HG02938 (cell line): Measurements from ENCODE around the gene SLC4A7.
A peak's percentile ranks its signal among the peaks of the same experiment; 100 is the strongest.
"Not testable (repeated sequence)": the region's sequence is repeated elsewhere in the genome, so short reads cannot be mapped to it uniquely, and the experiment has no call there.

ENCODE experiments used
- ATAC-seq: cut with Tn5 transposase; IDR thresholded peaks from one replicate; pipeline ENCODE4 v1.9.1; 2021; ENCODE audit warnings: mild to moderate bottlenecking, moderate library complexity; ENCODE audit not compliant: unreplicated experiment

SLC4A7 gene

GRCh38 chr3:27484015-27484844 lies at the start of gene SLC4A7:
Gene SLC4A7, minus strand, starts transcription at chr3:27484384. Its CDS starts 258 bp downstream, at chr3:27484126.
- peak; percentile 81 for ATAC-seq

DNA sequence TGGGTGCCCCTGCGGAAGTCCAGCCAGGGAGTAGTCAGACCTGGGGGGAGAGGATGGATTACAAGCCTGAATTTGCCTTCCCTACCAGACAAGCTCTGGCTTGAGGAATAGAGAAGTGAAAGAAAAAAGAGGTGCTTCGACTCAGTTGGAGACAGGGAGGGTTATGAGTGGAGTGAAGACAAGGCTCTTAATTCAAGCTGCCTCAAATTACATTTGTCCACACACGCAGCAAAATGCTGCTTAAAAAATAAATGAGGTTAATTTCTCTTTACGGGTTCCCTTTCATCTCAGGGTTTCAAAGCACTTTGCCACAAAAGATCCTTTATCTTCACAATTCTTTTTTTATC lies 49.0 kb upstream of the SLC4A7 start:
- no peak for ATAC-seq

- ATAC-seq: no peak
Observed at GRCh38 chr3:27532426-27533260, 48.5 kb upstream of the SLC4A7 start.

- ATAC-seq: not testable (repeated sequence)
Observed at GRCh38 chr3:27531193-27531751, 47.1 kb upstream of the SLC4A7 start.

DNA sequence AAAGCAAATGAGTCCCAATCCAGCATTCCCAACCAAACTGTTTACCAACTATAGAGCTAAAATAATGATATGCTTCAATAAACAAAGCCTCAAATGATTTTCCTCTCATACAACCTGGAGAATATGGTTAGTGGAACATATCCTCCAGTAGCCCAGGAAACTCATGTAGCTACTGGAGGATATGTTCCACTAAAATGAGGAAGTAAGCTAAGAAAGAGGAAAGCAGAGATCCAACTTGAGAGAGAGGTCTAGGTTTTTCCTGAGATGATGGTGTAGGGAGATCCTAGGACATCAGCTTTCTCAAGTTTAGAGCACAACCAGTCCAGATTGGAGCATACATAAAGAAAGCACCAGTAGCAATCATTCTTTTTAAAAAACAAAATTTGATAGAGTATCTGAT lies 44.6 kb upstream of the SLC4A7 start:
- ATAC-seq: no peak

DNA sequence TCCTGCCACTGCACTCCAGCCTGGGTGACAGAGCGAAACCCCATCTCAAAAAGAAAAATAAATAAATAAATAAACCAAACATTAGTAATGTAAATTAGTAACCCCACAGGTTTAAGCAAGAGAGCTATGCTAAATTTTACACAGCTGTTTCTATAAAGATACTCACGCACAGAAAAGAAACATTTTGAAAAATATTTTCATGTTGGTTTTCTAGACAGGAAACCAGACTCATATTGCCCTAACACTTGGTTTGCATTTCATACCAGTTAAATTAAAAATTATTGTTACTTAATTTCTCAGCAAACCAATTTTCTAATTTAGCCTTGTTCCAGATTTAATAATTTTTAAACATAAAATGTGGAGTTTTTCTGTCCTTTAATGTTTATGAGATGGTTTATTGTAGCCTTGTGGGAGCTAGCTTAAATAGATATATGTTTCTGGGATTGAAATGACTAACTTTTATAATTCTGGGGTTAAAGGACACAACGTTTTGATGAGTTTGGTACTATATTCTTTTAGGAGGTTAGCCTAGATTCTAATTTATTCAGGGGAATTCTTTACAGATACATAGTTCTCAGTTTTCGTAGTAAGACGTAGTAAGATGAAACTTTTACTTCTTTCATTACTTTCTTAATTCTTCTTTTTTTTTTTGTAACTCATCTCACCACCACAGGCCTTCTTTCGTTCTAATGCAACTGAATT lies 42.6 kb upstream of the SLC4A7 start:
- ATAC-seq: no peak

- no peak for ATAC-seq
Observed at GRCh38 chr3:27521872-27522265, 37.7 kb upstream of the SLC4A7 start.

DNA sequence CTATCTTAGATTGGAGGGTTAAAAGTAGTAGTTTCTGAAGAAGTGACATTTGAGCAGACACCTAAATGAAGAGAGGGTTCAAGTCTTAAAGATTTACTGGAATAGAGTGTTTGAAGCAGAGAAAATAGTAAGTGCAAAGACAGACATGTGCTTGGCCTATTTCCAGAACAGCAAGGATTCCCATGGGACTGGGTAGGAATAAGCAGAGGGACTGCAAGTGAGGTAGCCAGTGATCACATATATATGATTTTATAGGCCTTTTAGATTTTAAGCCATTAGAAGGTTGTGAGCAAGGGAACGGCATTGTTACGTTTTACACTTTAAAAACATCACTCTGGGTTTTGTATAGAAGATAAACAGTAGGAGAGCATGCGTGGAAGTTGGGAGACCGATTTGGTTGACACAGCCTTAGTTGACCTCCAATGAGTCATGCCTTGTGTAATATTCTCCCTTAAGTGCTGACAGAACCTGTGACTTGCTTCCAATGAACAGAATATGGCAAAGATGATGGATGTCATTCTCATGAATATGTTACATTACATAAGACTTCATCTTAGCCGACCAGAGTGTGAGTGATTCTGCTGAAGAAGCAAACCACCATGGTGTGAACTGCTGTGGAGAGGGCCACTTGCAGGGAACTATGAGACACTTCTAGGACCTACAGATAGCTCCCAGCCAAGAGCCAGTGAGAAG lies 37.1 kb upstream of the SLC4A7 start:
- ATAC-seq: no peak

- no peak for ATAC-seq
Observed at GRCh38 chr3:27511724-27512422, 27.7 kb upstream of the SLC4A7 start.

DNA sequence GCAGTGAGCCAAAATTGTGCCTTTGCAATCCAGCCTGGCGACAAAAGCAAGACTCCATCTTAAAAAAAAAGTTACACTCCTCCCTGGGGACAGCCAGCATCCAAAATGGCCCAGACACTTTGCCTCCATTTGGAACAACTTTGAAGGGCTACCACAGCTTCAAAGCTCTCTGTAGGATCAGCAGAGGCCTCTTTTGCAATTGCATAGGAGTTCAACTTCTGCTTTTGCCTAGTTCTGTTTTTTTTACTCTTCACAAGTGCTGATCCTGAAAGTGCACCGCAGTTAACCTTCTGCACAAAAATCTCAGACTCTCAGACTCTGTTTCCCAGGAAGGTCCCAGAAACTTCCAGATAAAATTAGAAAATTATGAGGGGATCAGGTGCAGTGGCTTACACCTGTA lies 25.2 kb upstream of the SLC4A7 start:
- no peak for ATAC-seq

DNA sequence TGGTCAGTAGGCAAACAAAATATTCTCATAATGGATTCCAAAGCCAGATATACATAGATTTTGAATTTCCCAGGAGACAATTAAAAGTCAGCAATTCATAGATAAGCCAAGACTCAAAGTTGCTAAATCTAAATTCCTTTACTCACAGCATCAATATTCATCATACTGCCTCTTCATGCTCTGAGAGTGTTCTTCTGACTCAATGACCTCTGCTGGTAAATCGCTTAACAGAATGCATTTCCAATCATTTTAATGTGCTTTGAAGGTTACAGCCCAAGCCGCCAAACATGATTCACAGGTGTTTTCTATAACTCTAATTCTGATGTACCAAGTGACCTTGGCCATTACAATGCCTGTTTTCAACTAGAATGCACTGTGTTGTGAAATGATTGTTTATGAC lies 24.2 kb upstream of the SLC4A7 start:
- ATAC-seq: no peak

- ATAC-seq: no peak
Observed at GRCh38 chr3:27507515-27508266, 23.5 kb upstream of the SLC4A7 start.

GRCh38 chr3:27507111-27507510 lies 22.9 kb upstream of the SLC4A7 start:
- no peak for ATAC-seq

DNA sequence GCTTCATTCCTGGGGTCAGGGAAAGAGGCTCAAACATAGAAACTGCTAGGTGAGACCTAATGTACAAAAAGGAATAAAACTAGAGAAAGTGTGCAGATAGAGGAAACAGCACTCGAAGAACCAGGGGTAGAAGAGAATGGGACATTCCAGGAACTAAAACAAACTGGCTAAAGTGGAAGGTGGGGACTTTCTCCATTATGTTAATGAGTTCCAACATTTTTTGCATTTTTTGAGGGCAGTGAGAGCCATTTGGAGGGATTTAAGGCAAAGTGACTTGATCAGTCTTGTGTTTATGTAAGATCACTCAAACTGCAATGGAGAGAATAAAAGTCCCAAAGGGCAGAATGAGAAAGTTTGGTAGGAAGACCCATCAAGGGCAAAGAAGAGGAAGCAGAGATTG lies 20.6 kb upstream of the SLC4A7 start:
- no peak for ATAC-seq

DNA sequence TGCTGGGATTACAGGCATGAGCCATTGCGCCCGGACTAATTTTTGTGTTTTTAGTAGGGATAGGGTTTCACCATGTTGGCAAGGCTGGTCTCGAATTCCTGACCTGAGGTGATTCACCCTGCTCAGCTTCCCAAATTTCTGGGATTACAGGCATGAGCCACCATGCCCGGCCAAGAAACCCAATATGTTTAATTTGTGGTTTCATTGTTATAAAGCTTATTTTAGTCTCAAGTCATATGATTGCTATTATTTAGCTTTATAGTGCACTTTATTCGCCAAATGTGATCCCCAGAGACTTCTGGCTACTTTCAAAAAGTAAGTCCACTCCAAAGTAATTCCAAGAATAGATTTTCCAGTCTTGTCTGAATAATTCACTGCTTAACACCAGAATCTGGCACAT lies 19.3 kb upstream of the SLC4A7 start:
- ATAC-seq: no peak

GRCh38 chr3:27501759-27502158 lies 17.6 kb upstream of the SLC4A7 start:
- no peak for ATAC-seq

DNA sequence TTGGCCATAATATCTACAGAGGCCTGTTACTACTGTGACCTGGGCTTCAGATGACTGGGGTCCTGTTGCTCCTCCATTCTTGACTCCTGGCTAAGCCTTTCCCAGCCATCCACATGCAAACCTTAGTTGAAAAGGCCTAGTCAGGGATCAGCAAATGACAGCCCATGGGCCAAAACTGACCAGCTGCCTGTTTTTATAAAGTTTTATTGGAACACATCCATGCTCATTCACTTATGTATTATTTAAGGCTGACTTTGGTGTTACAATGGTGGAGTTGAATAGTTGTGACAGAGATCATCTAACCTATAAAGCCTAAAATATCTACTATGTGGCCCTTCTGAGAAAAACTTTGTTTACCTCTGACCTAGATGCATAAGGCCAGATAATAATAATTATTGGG lies 16.8 kb upstream of the SLC4A7 start:
- no peak for ATAC-seq

- no peak for ATAC-seq
Observed at GRCh38 chr3:27500035-27500434, 15.9 kb upstream of the SLC4A7 start.

GRCh38 chr3:27494784-27495183 lies 10.6 kb upstream of the SLC4A7 start:
- no peak for ATAC-seq
